ENCODE measurements around the gene PLXNB1. TPM values are rescaled to one million over a fixed set of nuclear protein-coding genes. Genes with fewer than 3 reads are reported as not detected.

Gene PLXNB1
- total and polyA plus RNA-seq, 2 experiments from 2014 or later: 49.0 to 144 TPM

DNA sequence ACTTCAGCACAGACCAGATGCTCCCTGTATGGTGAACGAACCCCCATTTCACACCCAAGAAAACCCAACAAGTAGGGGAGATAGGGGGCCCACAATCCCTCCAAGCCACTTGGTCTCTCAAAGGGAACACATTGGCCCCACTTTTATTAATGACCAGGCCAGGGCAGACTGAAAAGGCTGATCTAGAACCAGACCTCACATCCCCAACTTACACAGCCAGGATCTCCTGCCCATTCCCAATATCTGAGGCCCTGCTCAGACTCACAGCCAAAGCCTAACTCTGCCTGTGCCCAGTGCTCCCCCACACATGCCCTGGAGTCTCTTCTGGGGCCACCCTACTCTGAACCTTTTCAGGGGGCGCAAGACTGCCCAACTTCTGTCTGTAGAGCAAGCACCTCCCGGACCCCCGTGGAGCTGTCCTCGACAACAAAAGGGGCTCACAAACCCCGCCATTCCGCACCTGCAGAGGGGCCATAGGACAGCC is 1.8 kb downstream of the PLXNB1 start (continued):
- TF ChIP-seq ZNF331 (CRISPR knock-in tag; IDR thresholded peaks at IDR 0.05; ENCODE audit: low read depth): no peak
- TF ChIP-seq, protein P1, sequence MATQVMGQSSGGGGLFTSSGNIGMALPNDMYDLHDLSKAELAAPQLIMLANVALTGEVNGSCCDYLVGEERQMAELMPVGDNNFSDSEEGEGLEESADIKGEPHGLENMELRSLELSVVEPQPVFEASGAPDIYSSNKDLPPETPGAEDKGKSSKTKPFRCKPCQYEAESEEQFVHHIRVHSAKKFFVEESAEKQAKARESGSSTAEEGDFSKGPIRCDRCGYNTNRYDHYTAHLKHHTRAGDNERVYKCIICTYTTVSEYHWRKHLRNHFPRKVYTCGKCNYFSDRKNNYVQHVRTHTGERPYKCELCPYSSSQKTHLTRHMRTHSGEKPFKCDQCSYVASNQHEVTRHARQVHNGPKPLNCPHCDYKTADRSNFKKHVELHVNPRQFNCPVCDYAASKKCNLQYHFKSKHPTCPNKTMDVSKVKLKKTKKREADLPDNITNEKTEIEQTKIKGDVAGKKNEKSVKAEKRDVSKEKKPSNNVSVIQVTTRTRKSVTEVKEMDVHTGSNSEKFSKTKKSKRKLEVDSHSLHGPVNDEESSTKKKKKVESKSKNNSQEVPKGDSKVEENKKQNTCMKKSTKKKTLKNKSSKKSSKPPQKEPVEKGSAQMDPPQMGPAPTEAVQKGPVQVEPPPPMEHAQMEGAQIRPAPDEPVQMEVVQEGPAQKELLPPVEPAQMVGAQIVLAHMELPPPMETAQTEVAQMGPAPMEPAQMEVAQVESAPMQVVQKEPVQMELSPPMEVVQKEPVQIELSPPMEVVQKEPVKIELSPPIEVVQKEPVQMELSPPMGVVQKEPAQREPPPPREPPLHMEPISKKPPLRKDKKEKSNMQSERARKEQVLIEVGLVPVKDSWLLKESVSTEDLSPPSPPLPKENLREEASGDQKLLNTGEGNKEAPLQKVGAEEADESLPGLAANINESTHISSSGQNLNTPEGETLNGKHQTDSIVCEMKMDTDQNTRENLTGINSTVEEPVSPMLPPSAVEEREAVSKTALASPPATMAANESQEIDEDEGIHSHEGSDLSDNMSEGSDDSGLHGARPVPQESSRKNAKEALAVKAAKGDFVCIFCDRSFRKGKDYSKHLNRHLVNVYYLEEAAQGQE (IDR thresholded peaks at IDR 0.05; ENCODE audit: unreplicated experiment): no peak

DNA sequence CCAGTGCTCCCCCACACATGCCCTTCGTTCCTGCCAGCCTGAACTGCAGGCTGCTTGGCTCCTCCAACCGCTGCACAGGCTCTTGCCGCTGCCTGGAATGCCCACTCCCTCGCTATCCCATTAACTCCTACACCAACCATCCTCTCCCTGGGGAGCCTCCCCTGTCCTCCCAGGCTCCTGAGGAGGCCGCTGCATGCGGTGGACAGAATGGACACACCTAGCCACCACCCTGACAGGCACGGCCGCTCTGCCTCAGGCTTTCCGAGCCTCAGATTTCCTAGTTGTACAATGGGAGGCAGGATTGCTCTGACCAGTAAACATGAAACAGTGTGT is 2.3 kb downstream of the PLXNB1 start:
- DNase-seq (ENCODE audit: low spot score): no peak
- Histone ChIP-seq H3F3A (replicated peaks; ENCODE audit: low read depth) (peaks cover 20% of the 10 kb centered on the region), H2AFZ (no peak overlapping the region), H4K20me1 (replicated peaks; ENCODE audit: insufficient read depth) (peaks cover 21% of the 10 kb centered on the region), H3K79me2 (replicated peaks; ENCODE audit: insufficient read depth) (peaks cover 65% of the 10 kb centered on the region), H3K27me3 (ENCODE audit: insufficient read depth) (no peaks in the 10 kb centered on the region), H3K4me1 (ENCODE audit: insufficient read depth) (peaks cover 35% of the 10 kb centered on the region), H3K27ac (ENCODE audit: low read depth) (0 out of 2 replicates have a peak overlapping the region, but pooled peaks have one; percentile 19), H3K4me2 (peak overlapping the region; percentile 86), H3K36me3 (ENCODE audit: insufficient read depth) (peaks cover 10% of the 10 kb centered on the region), H3K9me2 (ENCODE audit: insufficient read depth) (no peaks in the 10 kb centered on the region), H3K4me3 (peak overlapping the region; percentile 84)
- peaks cover 18% of the 10 kb centered on the region for H3K27me3 Mint-ChIP-seq (ENCODE audit: insufficient read depth, low read depth, poor library complexity)
- peak overlapping the region; percentile 86 for H3K4me3 Mint-ChIP-seq
- H3K4me1 Mint-ChIP-seq: peaks cover 61% of the 10 kb centered on the region
- TF ChIP-seq, protein P2, sequence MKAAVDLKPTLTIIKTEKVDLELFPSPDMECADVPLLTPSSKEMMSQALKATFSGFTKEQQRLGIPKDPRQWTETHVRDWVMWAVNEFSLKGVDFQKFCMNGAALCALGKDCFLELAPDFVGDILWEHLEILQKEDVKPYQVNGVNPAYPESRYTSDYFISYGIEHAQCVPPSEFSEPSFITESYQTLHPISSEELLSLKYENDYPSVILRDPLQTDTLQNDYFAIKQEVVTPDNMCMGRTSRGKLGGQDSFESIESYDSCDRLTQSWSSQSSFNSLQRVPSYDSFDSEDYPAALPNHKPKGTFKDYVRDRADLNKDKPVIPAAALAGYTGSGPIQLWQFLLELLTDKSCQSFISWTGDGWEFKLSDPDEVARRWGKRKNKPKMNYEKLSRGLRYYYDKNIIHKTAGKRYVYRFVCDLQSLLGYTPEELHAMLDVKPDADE (IDR thresholded peaks at IDR 0.05): no peak
- TF ChIP-seq, protein P1 (IDR thresholded peaks at IDR 0.05; ENCODE audit: unreplicated experiment): no peak
- TF ChIP-seq ZNF114 (CRISPR knock-in tag; IDR thresholded peaks at IDR 0.05) (no peak), EZH2 (IDR thresholded peaks at IDR 0.05; ENCODE audit: low read depth, unreplicated experiment) (no peak), STAT1 (IDR thresholded peaks at IDR 0.05; ENCODE audit: unreplicated experiment) (no peak), JUNB (IDR thresholded peaks at IDR 0.05; ENCODE audit: unreplicated experiment) (no peak), ZNF331 (CRISPR knock-in tag; IDR thresholded peaks at IDR 0.05; ENCODE audit: low read depth) (no peak), EZH2phosphoT487 (IDR thresholded peaks at IDR 0.05; ENCODE audit: unreplicated experiment) (no peak)
- TF ChIP-seq, protein P3, sequence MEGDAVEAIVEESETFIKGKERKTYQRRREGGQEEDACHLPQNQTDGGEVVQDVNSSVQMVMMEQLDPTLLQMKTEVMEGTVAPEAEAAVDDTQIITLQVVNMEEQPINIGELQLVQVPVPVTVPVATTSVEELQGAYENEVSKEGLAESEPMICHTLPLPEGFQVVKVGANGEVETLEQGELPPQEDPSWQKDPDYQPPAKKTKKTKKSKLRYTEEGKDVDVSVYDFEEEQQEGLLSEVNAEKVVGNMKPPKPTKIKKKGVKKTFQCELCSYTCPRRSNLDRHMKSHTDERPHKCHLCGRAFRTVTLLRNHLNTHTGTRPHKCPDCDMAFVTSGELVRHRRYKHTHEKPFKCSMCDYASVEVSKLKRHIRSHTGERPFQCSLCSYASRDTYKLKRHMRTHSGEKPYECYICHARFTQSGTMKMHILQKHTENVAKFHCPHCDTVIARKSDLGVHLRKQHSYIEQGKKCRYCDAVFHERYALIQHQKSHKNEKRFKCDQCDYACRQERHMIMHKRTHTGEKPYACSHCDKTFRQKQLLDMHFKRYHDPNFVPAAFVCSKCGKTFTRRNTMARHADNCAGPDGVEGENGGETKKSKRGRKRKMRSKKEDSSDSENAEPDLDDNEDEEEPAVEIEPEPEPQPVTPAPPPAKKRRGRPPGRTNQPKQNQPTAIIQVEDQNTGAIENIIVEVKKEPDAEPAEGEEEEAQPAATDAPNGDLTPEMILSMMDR (conservative IDR thresholded peaks at IDR 0.05; ENCODE audit: low read depth in 2 of 2): no peak
- peaks cover 43% of the 10 kb centered on the region for H3K36me3 Mint-ChIP-seq (ENCODE audit: low read depth)
- no peak for ATAC-seq
- H3K9me3 Mint-ChIP-seq: peaks cover 3% of the 10 kb centered on the region; the same call in 1 of the 3 replicates
- H3K27ac Mint-ChIP-seq: peak overlapping the region; percentile 92; the same call in 1 of the 2 replicates

All from GM23338 (cell line).